SK-N-MC (cell line): ENCODE results near the gene TCF19.
"Not testable (repeated sequence)": the region's sequence is repeated elsewhere in the genome, so short reads cannot be mapped to it uniquely, and the experiment has no call there.

Experiments
- EZH2 ChIP-seq: fragments of 200-600 bp; sonication (generic); IDR thresholded peaks from one replicate; pipeline ENCODE4 v1.6.1; 2017; ENCODE audit warnings: antibody characterized with exemption
- POLR2AphosphoS5 ChIP-seq: IDR thresholded peaks from 2 replicates; pipeline ENCODE4 v1.6.1; 2012; ENCODE audit warnings: mild to moderate bottlenecking, low read depth, low read length, borderline replicate concordance

DNA sequence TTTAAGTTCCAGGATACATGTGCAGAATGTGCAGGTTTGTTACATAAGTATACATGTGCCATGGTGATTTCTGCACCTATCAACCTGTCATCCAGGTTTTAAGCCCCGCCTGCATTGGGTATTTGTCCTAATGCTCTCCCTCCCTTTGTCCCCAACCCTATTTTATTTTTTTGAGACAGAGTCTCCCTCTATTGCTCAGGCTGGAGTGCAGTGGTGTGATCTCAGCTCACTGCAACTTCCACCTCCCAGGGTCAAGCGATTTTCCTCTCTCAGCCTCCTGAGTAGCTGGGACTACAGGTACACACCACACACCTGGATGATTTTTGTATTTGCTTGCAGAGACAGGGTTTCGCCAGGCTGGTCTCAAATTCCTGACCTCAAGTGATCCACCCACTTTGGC lies 30.8 kb downstream of the TCF19 start:
- not testable (repeated sequence) for TF ChIP-seq EZH2, POLR2AphosphoS5
